Measurements from ENCODE around the gene ZNF562.

Gene ZNF562

DNA sequence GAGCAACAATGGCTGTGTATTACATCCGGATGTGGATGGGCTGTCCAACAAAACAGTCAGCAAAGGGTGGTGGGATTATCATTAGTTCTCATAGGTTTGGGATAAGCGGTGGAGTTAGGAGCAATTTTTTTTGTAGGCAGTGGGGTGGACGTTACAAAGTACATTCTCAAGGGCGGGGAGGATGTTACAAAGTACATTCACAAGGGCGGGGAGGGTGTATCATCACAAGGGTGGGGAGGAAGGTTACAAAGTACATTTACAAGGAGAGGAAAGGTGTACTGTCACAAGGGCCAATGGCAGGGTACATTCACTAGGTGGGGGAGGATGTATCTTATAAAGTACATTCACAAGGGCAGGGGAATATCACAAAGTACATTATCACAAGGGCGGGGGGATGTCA is 33.1 kb downstream of the ZNF562 start:
- no peak for DNase-seq

DNA sequence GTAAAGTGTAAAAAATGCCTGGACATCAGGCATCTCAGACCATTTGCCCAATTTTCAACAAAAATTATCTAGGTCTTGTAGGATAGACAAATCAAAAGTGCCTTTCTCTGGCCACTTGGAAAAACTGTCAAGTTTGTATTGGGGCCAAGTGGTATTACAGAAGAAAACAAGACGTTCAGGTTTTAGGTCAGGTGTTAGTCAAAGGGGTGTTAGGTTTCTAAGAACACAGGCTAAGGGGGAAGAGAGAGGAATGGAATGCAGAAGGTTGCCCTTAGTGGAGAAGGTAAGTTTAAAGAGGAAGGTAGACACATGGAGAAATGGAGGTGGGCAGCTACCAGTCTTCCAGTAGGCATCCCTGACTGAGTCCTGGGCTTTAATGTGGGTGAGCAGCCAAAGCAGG is 33.9 kb downstream of the ZNF562 start:
- DNase-seq: no peak

GRCh38 chr19:9636018-9636417 is 38.9 kb downstream of the ZNF562 start:
- no peak for DNase-seq

- DNase-seq: no peak
Observed at GRCh38 chr19:9627856-9628255, 47.0 kb downstream of the ZNF562 start.

GRCh38 chr19:9622531-9622930 is 52.4 kb downstream of the ZNF562 start:
- DNase-seq: no peak

GRCh38 chr19:9621156-9622037 is 53.5 kb downstream of the ZNF562 start, which contains the start of gene ZNF561:
ZNF561 (minus strand) TSS chr19:9621232; CDS start chr19:9619456, 1,776 bp downstream.
- DNase-seq: peak; percentile 20

DNA sequence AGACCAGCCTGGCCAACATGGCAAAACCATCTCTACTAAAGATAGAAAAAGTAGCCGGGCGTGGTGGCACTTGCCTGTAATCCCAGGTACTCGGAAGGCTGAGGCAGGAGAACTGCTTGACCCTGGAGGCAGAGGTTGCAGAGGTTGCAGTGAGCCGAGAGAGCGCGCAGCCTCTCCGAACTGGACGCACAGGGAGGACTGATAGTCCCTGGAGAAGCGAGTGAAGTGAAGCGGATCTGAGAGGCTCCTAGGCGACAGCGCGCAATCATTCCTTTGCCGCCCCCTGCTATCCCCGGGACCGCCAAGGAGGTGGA is 54.1 kb downstream of the ZNF562 start:
- no peak for DNase-seq

DNA sequence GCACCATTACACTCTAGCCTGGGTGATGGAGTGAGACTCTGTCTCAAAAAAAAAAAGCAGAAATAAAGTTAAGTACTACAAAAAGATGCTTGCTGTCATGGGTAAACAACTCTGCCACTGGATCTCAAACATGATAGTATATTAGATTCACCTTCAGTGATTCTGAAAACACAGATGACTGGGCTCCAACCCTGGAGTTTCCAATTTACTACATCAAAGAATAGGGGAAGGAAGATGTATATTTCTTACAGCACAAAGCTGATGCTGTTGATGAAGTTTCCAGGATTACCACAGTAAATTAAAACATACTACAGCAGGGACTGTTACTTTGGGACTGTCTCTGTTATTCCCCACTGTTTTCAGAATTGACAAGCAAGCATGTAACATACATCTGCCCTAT is 59.1 kb downstream of the ZNF562 start:
- no peak for DNase-seq

- no peak for DNase-seq
Observed at GRCh38 chr19:9610484-9611113, 64.3 kb downstream of the ZNF562 start.

- DNase-seq: no peak
Observed at GRCh38 chr19:9608912-9609311, 66.0 kb downstream of the ZNF562 start.

DNA sequence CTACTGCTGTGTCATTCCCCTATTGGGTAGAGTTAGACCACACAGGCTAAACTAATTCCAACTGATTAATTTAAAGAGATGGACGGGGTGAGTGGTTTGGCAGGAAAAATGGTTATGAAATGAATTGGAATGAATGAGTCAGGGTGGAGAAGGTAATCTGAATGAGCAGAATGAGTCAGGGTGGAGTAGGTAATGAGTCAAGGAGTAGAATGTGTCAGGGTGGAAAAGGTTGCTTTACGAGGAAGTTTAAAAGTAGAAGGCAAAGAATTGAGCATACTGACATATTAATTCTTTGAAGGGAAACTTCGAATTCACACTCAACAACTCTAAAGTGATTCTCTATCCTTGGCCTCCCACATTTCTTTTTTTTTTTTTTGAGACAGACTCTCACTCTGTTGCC is 77.9 kb downstream of the ZNF562 start:
- DNase-seq: no peak

Data from NCI-H2081 treated with DMSO at 0.1 percent for 48 hours (cell line).